GM21526 (cell line): ENCODE measurements around the gene TLE6.
A peak's percentile ranks its signal among the peaks of the same experiment; 100 is the strongest.
"Not testable (repeated sequence)": the region's sequence is repeated elsewhere in the genome, so short reads cannot be mapped to it uniquely, and the experiment has no call there.

Experiments used
- ATAC-seq: cut with Tn5 transposase; IDR thresholded peaks from one replicate; pipeline ENCODE4 v1.9.1; 2021; ENCODE audit warnings: moderate library complexity; ENCODE audit not compliant: unreplicated experiment, low FRiP score

The TLE6 gene

DNA sequence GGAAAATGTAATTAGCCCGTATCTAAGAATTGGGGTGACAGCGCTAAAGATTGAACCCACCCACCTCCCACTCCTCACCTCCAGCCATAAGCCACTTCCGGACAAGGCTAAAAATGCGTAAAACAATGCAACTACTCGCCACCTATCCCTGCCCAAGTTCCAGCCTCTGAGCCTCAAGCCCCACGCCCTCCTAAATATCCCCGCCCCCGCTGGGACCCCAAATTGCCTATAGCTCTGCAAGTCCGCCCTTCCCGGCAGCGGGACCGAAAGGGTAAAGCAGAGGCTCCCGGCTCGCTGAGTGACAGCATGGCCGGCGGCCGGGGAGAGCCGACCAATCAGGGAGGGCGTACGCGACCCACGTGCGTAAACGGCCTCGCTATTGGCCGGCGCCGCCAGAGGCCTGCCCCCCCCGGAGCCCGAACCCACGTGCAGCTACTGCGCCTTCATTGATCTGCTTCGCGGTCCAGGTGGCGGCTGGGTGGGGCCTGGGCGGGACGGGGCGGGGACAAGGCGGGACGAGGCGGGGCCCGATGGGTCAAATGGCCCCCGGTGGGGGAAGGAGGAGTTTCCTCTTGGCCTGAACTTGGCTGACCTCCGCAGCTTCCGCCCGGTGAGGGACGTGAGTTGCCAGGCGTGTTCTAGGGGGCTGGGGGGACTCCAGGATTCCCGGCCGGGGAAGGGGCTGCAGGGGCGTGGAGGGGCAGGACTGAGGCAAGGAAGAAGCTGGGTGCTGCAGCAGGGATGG, at the start of gene TLE6:
Gene TLE6, plus strand, starts transcription at position 564 of the 745 bp plus-strand sequence. CDS start 670 bp downstream, outside the sequence.
- peak; percentile 79 for ATAC-seq

DNA sequence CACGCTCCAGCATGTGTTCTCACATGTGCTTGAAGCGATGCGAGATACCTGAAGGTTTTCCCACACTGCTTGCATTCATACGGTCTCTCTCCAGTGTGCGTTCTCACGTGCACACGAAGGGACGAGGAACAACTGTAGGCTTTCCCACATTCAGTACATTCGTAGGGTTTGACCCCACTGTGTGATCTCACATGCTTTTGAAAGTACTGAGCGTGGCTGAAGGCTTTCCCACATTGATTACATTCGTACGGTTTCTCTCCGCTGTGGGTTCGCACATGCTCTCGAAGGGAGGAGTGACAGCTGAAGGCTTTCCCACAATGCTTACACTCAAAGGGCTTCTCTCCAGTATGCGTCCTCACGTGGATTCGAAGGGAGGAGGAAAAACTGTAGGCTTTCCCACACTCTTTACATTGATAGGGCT, 43.9 kb upstream of the TLE6 start:
- no peak for ATAC-seq

- not testable (repeated sequence) for ATAC-seq
Measured at GRCh38 chr19:2935863-2936262, 41.5 kb upstream of the TLE6 start.

- no peak for ATAC-seq
Measured at GRCh38 chr19:2942928-2943640, 34.3 kb upstream of the TLE6 start.

DNA sequence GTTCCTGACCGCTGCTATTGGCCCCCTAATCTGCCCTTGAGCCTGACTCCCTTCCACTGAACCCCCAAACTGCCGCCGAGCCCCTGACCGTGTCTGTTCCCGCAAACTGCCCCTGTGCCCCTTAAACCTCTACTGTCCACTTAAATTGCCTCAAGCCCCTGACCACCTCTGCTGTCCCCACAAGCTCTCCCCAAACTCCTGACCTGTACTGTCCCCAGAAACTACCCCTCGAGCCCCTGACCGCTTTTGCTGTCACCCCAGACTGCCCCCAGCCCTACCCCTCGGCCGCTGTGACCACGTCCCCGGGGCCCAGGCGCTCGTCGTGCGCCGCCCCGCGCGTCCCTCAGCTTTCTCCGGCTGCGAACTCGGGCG, 33.0 kb upstream of the TLE6 start:
- no peak for ATAC-seq

DNA sequence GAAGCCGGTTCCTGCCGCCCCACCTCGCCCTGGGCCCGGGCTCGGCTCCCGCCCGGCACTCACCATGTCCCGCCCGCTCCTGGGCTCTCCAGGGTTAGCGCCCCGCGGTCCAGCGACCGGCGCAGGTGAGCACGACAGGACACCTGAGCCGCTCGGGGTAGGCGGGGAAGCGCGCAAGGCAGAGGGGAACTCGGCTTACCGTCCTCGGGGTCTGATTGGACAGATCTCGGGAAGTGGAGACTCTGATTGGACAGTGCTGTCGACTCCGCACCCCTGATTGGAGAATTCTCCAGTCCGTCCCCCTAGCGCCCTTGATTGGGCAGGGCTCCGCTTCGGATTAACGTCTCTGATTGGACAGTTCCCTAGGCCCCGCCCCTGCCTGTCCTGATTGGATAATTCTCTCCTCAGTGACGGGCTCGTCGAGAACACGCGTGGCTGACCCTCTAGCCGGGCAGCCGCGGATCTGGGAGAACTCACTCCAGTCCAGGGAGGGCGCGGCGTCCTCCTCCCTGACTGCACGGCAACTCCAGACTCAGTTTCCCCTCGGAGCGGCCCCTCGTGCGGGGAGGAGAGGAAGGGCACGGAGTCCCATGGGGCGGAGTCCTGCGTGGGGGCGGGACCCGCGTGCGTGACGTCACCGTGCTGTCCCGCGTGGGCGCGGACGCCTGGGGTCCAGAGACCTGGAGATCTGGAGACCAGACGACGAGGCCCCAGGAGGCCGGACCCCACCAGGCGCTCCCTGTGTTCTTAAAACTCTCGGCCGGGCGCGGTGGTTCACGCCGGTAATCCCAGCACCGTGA, 32.4 kb upstream of the TLE6 start, which contains the start of gene ZNF77:
Gene ZNF77, minus strand, starts transcription at position 197 of the 800 bp plus-strand sequence. Its CDS starts 131 bp downstream, at position 66.
- ATAC-seq = peak; percentile 86

DNA sequence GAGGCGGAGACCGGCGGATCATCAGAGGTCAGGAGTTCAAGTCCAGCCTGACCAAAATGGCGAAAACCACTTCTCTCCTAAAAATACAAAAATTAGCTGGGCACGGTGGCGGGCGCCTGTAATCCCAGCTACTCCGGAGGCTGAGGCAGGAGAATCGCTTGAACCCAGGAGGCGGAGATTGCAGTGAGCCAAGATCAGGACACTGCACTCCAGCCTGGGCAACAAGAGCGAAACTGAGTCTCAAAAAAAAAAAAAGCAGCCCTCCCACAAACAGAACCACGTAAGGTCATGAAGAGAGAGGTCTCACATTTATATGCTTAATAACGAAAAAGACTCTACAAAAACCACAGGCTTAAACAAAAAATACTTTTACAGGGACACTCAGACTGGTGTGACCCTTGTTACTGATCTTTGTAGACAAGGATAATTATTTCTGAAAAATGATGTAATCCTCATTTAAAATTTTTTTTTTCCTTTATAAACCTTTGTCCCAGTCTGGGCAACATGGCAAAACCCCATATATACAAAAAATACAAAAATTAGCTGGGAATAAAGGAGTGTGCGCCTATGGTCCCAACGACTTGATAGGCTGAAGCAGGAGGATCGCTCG, 31.7 kb upstream of the TLE6 start:
- ATAC-seq = no peak

- peak; percentile 2 for ATAC-seq
Measured at GRCh38 chr19:2949939-2950285, 27.5 kb upstream of the TLE6 start.

- peak; percentile 84 for ATAC-seq
Measured at GRCh38 chr19:2950286-2951124, 26.9 kb upstream of the TLE6 start.

- ATAC-seq = no peak
Measured at GRCh38 chr19:2952953-2953481, 24.3 kb upstream of the TLE6 start.

GRCh38 chr19:2957160-2957559, 20.2 kb upstream of the TLE6 start:
- no peak for ATAC-seq

DNA sequence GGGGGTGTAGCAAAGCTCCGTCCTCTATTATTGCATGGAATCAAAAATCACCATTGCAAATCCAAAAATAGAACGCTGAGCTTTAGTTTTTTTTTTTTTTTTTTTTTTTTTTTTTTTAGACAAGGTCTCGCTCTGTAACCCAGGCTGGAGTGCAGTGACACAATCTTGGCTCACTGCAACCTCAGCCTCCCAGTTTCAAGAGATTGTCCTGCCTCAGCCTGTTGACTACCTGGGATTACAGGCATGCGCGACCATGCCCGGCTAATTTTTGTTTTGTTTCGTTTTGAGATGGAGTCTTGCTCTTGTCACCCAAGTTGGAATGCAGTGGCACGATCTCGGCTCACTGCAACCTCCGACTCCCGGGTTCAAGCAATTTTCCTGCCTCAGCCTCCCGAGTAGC, 17.2 kb upstream of the TLE6 start:
- ATAC-seq = no peak

GRCh38 chr19:2962018-2962670, 15.2 kb upstream of the TLE6 start:
- no peak for ATAC-seq

- no peak for ATAC-seq
Measured at GRCh38 chr19:2963122-2963521, 14.2 kb upstream of the TLE6 start.

DNA sequence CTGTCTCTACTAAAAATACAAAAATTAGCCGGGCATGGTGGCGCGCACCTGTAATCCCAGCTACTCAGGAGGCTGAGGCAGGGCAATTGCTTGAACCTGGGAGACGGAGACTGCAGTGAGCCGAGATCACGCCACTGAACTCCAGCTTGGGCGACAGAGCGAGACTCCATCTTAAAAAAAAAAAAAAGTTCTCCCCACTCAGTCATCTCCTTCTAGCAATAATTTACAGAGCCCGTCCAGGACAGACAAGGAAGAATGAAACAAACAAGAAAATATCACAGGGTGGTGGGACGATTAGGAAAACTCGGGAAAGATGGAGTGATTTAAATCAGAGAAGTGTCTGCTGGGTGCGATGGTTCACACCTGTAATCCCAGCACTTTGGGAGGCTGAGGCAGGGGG, 13.7 kb upstream of the TLE6 start:
- not testable (repeated sequence) for ATAC-seq

- ATAC-seq = no peak
Measured at GRCh38 chr19:2964874-2965273, 12.5 kb upstream of the TLE6 start.

GRCh38 chr19:2967972-2968371, 9.4 kb upstream of the TLE6 start:
- ATAC-seq = no peak

DNA sequence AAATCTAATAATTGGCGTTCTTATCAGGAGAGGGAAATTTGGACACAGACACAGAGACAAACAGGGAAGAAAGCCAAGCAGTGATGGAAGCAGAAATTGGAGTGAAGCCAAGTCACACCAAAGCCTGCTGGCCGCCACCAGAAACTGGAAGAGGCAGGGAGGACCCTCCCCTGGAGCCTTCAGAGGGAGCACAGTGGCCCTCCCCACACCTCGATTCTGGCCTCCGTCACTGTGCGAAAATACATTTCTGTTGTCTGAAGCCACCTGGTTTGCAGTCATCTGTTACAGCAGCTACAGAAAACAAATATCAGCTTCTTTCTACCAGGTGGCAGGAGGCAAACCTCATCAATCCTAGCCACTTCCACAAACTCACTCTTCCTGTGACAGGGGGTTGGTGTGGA, 8.3 kb upstream of the TLE6 start:
- ATAC-seq = no peak

- ATAC-seq = no peak
Measured at GRCh38 chr19:2970201-2970835, 7.0 kb upstream of the TLE6 start.
